OCI-LY3 (cell line): ENCODE measurements around the gene TRAF3.

Experiments
- H2AFZ ChIP-seq: fragments of 200-600, 300-600 bp; shearing (Covaris generic); 2 replicates; pipeline ENCODE4 v1.6.0; 2014; ENCODE audit warnings: antibody characterized with exemption, low read depth, low read length
- H3K27ac ChIP-seq: fragments of 200-600, 300-600 bp; sonication (generic); 2 replicates; pipeline ENCODE4 v1.5.1; 2014; ENCODE audit warnings: mild to moderate bottlenecking, low read length, moderate library complexity, mixed read lengths
- H3K27me3 ChIP-seq: fragments of 200-600, 300-600 bp; sonication (generic); 2 replicates; pipeline ENCODE4 v1.6.1; 2014; ENCODE audit warnings: low read depth, low read length, mixed read lengths
- H3K36me3 ChIP-seq: fragments of 200-600, 300-600 bp; sonication (generic); replicated peaks from 2 replicates; pipeline ENCODE3; 2014; ENCODE audit warnings: low read depth, low read length, mixed read lengths
- H3K4me1 ChIP-seq: fragments of 300-600, 200-600 bp; sonication (generic); 2 replicates; pipeline ENCODE4 v1.6.1; 2014; ENCODE audit warnings: low read length, mixed read lengths
- H3K4me2 ChIP-seq: fragments of 200-600, 300-600 bp; sonication (generic); 2 replicates; pipeline ENCODE4 v1.6.1; 2014; ENCODE audit warnings: low read length, mixed read lengths
- H3K4me3 ChIP-seq: fragments of 300-600, 200-600 bp; sonication (generic); 2 replicates; pipeline ENCODE4 v1.5.1; 2014; ENCODE audit warnings: antibody characterized with exemption, mild to moderate bottlenecking, low read length, moderate library complexity
- H3K79me2 ChIP-seq: fragments of 300-600, 200-600 bp; shearing (Covaris generic); 2 replicates; pipeline ENCODE4 v1.6.1; 2014; ENCODE audit warnings: mild to moderate bottlenecking, low read length, mixed read lengths
- H3K9ac ChIP-seq: fragments of 300-600, 200-600 bp; shearing (Covaris generic); 2 replicates; pipeline ENCODE4 v1.6.0; 2014; ENCODE audit warnings: mild to moderate bottlenecking, low read length, moderate library complexity
- H3K9me3 ChIP-seq: fragments of 200-600, 300-600 bp; shearing (Covaris generic); 2 replicates; pipeline ENCODE4 v1.6.1; 2014; ENCODE audit warnings: low read length, mixed read lengths; ENCODE audit not compliant: insufficient read depth
- H4K20me1 ChIP-seq: fragments of 200-600, 300-600 bp; sonication (generic); 2 replicates; pipeline ENCODE4 v1.6.1; 2016; ENCODE audit warnings: low read length, mixed read lengths; ENCODE audit not compliant: insufficient read depth
- CTCF ChIP-seq: fragments of 200-600, 300-600 bp; sonication (generic); IDR thresholded peaks from 2 replicates; pipeline ENCODE4 v1.5.1; 2014; ENCODE audit warnings: antibody characterized with exemption, low read length, low read depth
- EZH2phosphoT487 ChIP-seq: fragments of 200-600 bp; shearing (Covaris generic); IDR thresholded peaks from 2 replicates; pipeline ENCODE4 v1.6.1; 2018; ENCODE audit warnings: antibody characterized with exemption, mixed run types, low read depth

Gene TRAF3

GRCh38 chr14:102789349-102789748 is 12.1 kb downstream of the TRAF3 start:
- no peak overlapping the region for H3K4me2 ChIP-seq
- H3K9me3 ChIP-seq, result peaks cover 14% of the 10 kb centered on the region
- no peak overlapping the region for H3K4me3 ChIP-seq
- no peak overlapping the region for H3K9ac ChIP-seq
- peaks cover 70% of the 10 kb centered on the region for H3K4me1 ChIP-seq
- peaks cover 100% of the 10 kb centered on the region for H3K79me2 ChIP-seq
- H4K20me1 ChIP-seq, result peaks cover 99% of the 10 kb centered on the region
- TF ChIP-seq EZH2phosphoT487 (no peak), CTCF (no peak)
- H3K27me3 ChIP-seq, result no peaks in the 10 kb centered on the region
- no peak overlapping the region for H3K27ac ChIP-seq
- H3K36me3 ChIP-seq, result peaks cover 55% of the 10 kb centered on the region
- no peak overlapping the region for H2AFZ ChIP-seq

GRCh38 chr14:102793531-102794328 is 16.5 kb downstream of the TRAF3 start:
- no peak for TF ChIP-seq EZH2phosphoT487
- no peak for TF ChIP-seq CTCF
- Histone ChIP-seq H3K27ac (no peak overlapping the region), H3K4me3 (no peak overlapping the region), H4K20me1 (peaks cover 100% of the 10 kb centered on the region), H3K36me3 (peaks cover 89% of the 10 kb centered on the region), H3K9me3 (peaks cover 14% of the 10 kb centered on the region), H2AFZ (no peak overlapping the region), H3K9ac (no peak overlapping the region), H3K4me1 (peaks cover 55% of the 10 kb centered on the region), H3K27me3 (no peaks in the 10 kb centered on the region), H3K79me2 (peaks cover 100% of the 10 kb centered on the region), H3K4me2 (no peak overlapping the region)

GRCh38 chr14:102795060-102795925 is 18.0 kb downstream of the TRAF3 start:
- Histone ChIP-seq H3K9me3 (peaks cover 14% of the 10 kb centered on the region), H4K20me1 (peaks cover 100% of the 10 kb centered on the region), H3K36me3 (peaks cover 84% of the 10 kb centered on the region), H3K27ac (no peak overlapping the region), H3K4me2 (no peak overlapping the region), H3K4me3 (no peak overlapping the region), H2AFZ (no peak overlapping the region), H3K79me2 (peaks cover 100% of the 10 kb centered on the region), H3K27me3 (no peaks in the 10 kb centered on the region), H3K4me1 (peaks cover 50% of the 10 kb centered on the region), H3K9ac (no peak overlapping the region)
- TF ChIP-seq EZH2phosphoT487 (no peak), CTCF (no peak)

GRCh38 chr14:102796661-102797190 is 19.5 kb downstream of the TRAF3 start:
- no peak overlapping the region for H2AFZ ChIP-seq
- no peak overlapping the region for H3K9ac ChIP-seq
- TF ChIP-seq CTCF (no peak), EZH2phosphoT487 (no peak)
- no peak overlapping the region for H3K4me3 ChIP-seq
- H4K20me1 ChIP-seq, result peaks cover 97% of the 10 kb centered on the region
- no peak overlapping the region for H3K27ac ChIP-seq
- H3K4me2 ChIP-seq, result no peak overlapping the region
- H3K36me3 ChIP-seq, result peaks cover 74% of the 10 kb centered on the region
- peaks cover 14% of the 10 kb centered on the region for H3K9me3 ChIP-seq
- no peaks in the 10 kb centered on the region for H3K27me3 ChIP-seq
- H3K79me2 ChIP-seq, result peaks cover 100% of the 10 kb centered on the region
- peaks cover 45% of the 10 kb centered on the region for H3K4me1 ChIP-seq
